Endothelial cell (in vitro differentiated cells): ENCODE data around the gene MSH6. TPM values are rescaled to one million over a fixed set of nuclear protein-coding genes. Genes with fewer than 3 reads are reported as not detected.

ENCODE experiments used
- DNase-seq: peaks from one replicate; pipeline ENCODE4 v3.0.0; 2021; ENCODE audit warnings: low spot score
- H3K27ac Mint-ChIP-seq: one replicate; pipeline ENCODE4 v1.8.0; 2021; ENCODE audit warnings: mixed read lengths, inconsistent platforms; ENCODE audit not compliant: unreplicated experiment
- H3K27me3 Mint-ChIP-seq: one replicate; pipeline ENCODE4 v1.8.0; 2021; ENCODE audit warnings: mild to moderate bottlenecking, moderate library complexity, mixed read lengths, inconsistent platforms; ENCODE audit not compliant: unreplicated experiment
- H3K36me3 Mint-ChIP-seq: one replicate; pipeline ENCODE4 v1.8.0; 2021; ENCODE audit warnings: mild to moderate bottlenecking, low read depth, mixed read lengths, inconsistent platforms; ENCODE audit not compliant: unreplicated experiment
- H3K4me1 Mint-ChIP-seq: one replicate; pipeline ENCODE4 v1.8.0; 2021; ENCODE audit warnings: mild to moderate bottlenecking, mixed read lengths, inconsistent platforms; ENCODE audit not compliant: unreplicated experiment
- H3K4me3 Mint-ChIP-seq: one replicate; pipeline ENCODE4 v1.8.0; 2021; ENCODE audit warnings: mild to moderate bottlenecking, mixed read lengths, inconsistent platforms; ENCODE audit not compliant: unreplicated experiment
- H3K9me3 Mint-ChIP-seq: one replicate; pipeline ENCODE4 v1.8.0; 2021; ENCODE audit warnings: mixed read lengths, inconsistent platforms; ENCODE audit not compliant: unreplicated experiment
- long read RNA-seq: library from polyadenylated mRNA; unstranded; transcript quantifications from one replicate; pipeline ENCODE4 v2.0.0, GENCODE V29; 2020; ENCODE audit not compliant: unreplicated experiment
- total RNA-seq: library from RNA; stranded (reverse); fragmentation: NEBNext Ultra II Directional; extraction: Animal tissue kit (Norgen Biotek cat#: 25700); gene quantifications from one replicate; pipeline ENCODE4 v1.2.1, GENCODE V29; 2021; ENCODE audit not compliant: unreplicated experiment
- TF ChIP-seq, protein P1 (sequence below): fragments of 200-600 bp; sonication (generic); IDR thresholded peaks from one replicate; pipeline ENCODE4 v1.5.0; 2021; ENCODE audit warnings: antibody characterized with exemption; ENCODE audit not compliant: unreplicated experiment

Gene MSH6
- total RNA-seq = 82.0 TPM
- long read RNA-seq, full-length matches to known transcripts = 3 of 4 reads
- long read RNA-seq, partial matches to known transcripts = 1 of 4 reads
- long read RNA-seq, other reads (novel, unspliced or antisense) = 0 of 4 reads

GRCh38 chr2:47782671-47783485 lies at the start of gene MSH6:
TSS of gene MSH6 (plus strand) at chr2:47783145. CDS start at chr2:47783234, 89 bp downstream.
- peak within 1 kb of the TSS; percentile 36 for H3K27ac Mint-ChIP-seq
- TF ChIP-seq, protein P1, sequence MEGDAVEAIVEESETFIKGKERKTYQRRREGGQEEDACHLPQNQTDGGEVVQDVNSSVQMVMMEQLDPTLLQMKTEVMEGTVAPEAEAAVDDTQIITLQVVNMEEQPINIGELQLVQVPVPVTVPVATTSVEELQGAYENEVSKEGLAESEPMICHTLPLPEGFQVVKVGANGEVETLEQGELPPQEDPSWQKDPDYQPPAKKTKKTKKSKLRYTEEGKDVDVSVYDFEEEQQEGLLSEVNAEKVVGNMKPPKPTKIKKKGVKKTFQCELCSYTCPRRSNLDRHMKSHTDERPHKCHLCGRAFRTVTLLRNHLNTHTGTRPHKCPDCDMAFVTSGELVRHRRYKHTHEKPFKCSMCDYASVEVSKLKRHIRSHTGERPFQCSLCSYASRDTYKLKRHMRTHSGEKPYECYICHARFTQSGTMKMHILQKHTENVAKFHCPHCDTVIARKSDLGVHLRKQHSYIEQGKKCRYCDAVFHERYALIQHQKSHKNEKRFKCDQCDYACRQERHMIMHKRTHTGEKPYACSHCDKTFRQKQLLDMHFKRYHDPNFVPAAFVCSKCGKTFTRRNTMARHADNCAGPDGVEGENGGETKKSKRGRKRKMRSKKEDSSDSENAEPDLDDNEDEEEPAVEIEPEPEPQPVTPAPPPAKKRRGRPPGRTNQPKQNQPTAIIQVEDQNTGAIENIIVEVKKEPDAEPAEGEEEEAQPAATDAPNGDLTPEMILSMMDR = no peak
- DNase-seq = peak; percentile 91
- no peaks in the 10 kb centered on the region for H3K36me3 Mint-ChIP-seq
- no peaks in the 10 kb centered on the region for H3K27me3 Mint-ChIP-seq
- peak within 1 kb of the TSS; percentile 92 for H3K4me3 Mint-ChIP-seq
- H3K9me3 Mint-ChIP-seq = no peaks in the 10 kb centered on the region
- H3K4me1 Mint-ChIP-seq = peaks cover 11% of the 10 kb centered on the region

- no peak overlapping the region for H3K4me3 Mint-ChIP-seq
- TF ChIP-seq, protein P1 = no peak
- H3K9me3 Mint-ChIP-seq = no peaks in the 10 kb centered on the region
- no peak for DNase-seq
- H3K27ac Mint-ChIP-seq = no peak overlapping the region
- H3K36me3 Mint-ChIP-seq = no peaks in the 10 kb centered on the region
- H3K4me1 Mint-ChIP-seq = no peaks in the 10 kb centered on the region
- H3K27me3 Mint-ChIP-seq = no peaks in the 10 kb centered on the region
Observed at GRCh38 chr2:47735136-47735869, 47.6 kb upstream of the MSH6 start.

DNA sequence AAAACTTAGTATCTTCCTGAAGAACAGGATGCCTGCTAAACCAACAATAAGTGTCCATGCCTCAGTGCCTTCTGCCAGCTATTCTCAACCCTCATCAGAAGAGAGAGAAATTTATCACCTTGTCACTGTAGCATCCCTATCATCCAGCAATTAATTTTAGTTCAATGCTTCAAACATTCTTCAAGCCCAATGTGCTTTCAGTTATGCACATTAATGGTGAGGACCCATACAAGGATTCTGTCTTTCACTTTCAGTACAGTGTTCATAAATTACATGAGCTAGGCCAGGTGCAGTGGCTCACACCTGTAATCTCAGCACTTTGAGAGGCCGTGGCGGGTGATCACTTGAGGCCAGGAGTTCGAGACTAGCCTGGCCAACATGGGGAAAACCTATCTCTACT lies 47.0 kb upstream of the MSH6 start:
- Mint-ChIP-seq H3K36me3 (no peaks in the 10 kb centered on the region), H3K4me3 (no peak overlapping the region), H3K27me3 (no peaks in the 10 kb centered on the region), H3K4me1 (no peaks in the 10 kb centered on the region), H3K9me3 (no peaks in the 10 kb centered on the region), H3K27ac (no peak overlapping the region)
- TF ChIP-seq, protein P1 = no peak
- no peak for DNase-seq

DNA sequence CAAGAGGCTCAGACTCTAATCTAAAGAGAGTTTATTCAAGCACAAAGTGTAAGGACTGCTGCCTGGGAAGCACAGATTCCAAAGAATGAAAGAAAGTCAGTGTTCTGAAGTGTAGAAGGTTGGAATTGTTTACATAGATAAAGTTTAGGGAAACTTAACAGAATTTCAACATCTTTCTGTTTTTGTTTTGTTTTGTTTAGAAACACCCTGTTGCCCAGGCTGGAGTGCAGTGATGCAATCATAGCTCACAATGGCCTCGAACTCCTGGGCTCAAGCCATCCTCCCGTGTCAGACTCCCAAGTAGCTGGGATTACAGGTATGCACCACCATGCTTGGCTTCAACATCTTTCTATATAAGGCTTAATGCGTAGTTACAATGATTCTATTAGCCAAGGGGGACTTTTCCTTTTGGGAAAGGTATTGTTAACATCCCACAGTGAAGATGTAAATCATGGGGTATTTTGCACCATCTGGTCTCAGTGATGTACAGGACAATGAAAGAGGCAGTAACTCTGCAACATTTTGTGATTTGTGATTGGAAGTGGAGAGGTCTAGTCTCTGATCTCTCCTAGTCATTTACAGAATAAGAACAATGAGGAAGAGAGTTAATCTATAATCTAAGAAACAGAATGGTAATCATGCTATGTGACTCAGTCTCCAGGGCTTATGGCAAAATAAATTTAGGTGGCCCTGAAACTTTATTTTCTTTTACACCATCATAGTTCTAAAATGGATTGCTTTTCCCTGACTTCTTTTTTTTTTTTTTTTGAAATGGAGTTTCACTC lies 45.6 kb upstream of the MSH6 start:
- TF ChIP-seq, protein P1 = no peak

More for the DNA sequence above, 45.6 kb upstream of the MSH6 start:
- Mint-ChIP-seq H3K4me1 (no peaks in the 10 kb centered on the region), H3K27ac (no peak overlapping the region), H3K27me3 (no peaks in the 10 kb centered on the region), H3K36me3 (no peaks in the 10 kb centered on the region), H3K9me3 (no peaks in the 10 kb centered on the region), H3K4me3 (no peak overlapping the region)
- no peak for DNase-seq
